AG09319 (cell line): ENCODE results near the gene ZNF830.
"Not testable (repeated sequence)": the region's sequence is repeated elsewhere in the genome, so short reads cannot be mapped to it uniquely, and the experiment has no call there.

Experiments used
- DNase-seq: peaks from one replicate; pipeline ENCODE4 v3.0.0-alpha.2; 2010; ENCODE audit warnings: low read depth; ENCODE audit errors: extremely low read depth
- TF ChIP-seq, protein P1 (sequence below): IDR thresholded peaks from 2 replicates; pipeline ENCODE4 v1.5.1; 2011; ENCODE audit warnings: low read depth, mild to moderate bottlenecking, inconsistent platforms, low read length, moderate library complexity

Gene ZNF830

GRCh38 chr17:34961093-34961911, at the start of gene ZNF830, which contains the start of gene CCT6B:
Gene ZNF830 (plus strand): TSS chr17:34961540. CDS start chr17:34961567, 27 bp downstream.
Gene CCT6B (minus strand): TSS chr17:34961460. CDS start chr17:34961393, 67 bp downstream.
- TF ChIP-seq, protein P1, sequence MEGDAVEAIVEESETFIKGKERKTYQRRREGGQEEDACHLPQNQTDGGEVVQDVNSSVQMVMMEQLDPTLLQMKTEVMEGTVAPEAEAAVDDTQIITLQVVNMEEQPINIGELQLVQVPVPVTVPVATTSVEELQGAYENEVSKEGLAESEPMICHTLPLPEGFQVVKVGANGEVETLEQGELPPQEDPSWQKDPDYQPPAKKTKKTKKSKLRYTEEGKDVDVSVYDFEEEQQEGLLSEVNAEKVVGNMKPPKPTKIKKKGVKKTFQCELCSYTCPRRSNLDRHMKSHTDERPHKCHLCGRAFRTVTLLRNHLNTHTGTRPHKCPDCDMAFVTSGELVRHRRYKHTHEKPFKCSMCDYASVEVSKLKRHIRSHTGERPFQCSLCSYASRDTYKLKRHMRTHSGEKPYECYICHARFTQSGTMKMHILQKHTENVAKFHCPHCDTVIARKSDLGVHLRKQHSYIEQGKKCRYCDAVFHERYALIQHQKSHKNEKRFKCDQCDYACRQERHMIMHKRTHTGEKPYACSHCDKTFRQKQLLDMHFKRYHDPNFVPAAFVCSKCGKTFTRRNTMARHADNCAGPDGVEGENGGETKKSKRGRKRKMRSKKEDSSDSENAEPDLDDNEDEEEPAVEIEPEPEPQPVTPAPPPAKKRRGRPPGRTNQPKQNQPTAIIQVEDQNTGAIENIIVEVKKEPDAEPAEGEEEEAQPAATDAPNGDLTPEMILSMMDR: no peak

GRCh38 chr17:34913001-34913400, 48.3 kb upstream of the ZNF830 start:
- TF ChIP-seq, protein P1: no peak
- DNase-seq: no peak

More at GRCh38 chr17:34961093-34961911, at the start of gene ZNF830, which contains the start of gene CCT6B:
- peak; percentile 85 for DNase-seq

DNA sequence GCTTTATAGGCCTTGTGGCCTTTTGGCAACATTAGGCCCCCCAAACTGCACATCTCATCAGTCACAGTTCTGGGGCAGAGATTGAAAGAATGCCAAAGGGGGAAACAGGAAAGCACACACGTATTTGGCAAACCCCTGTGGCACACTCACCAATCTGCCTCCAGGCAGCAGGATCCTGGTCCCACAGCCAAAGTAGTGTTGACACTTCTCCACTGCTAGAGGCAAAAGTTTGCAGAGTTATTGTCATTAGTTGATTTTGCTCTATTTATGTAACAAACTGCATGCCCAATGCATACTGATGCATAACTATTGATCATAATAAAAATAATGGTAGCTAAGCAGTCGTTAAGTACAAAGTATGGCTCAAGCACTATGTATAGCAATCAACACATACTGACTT, 45.2 kb upstream of the ZNF830 start:
- DNase-seq: no peak
- TF ChIP-seq, protein P1: no peak

DNA sequence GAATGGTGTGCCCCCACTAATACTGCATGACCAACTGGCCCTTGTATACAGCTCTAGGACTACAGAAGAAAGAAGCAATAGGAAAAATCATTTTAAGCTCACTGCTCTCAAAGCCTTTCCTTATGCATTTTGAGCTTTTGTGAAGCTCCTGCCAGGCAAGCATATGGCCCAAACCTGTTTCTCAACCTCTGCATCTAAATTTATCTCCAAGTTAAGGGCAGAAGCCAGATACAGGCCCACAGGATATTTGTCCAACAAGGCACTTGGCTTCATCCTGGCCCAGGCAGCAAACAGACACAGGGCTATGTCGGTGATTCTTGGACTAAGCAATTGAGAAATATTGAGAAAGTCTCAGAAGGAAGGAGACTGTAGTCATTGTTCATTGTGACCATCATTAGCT, 44.0 kb upstream of the ZNF830 start:
- TF ChIP-seq, protein P1: no peak
- no peak for DNase-seq

DNA sequence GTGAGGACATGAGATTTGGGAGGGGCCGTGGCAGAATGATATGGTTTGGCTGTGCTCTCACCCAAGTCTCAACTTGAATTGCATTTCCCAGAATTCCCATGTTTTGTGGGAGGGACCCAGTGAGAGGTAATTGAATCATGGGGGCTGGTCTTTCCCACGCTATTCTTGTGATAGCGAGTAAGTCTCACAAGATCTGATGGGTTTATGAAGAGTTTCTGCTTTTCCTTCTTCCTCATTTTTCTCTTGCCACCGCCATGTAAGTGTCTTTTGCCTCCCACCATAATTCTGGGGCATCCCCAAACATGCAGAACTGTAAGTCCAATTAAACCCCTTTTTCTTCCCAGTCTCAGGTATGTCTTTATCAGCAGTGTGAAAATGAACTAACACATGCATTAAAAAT, 40.7 kb upstream of the ZNF830 start:
- DNase-seq: no peak
- TF ChIP-seq, protein P1: no peak

DNA sequence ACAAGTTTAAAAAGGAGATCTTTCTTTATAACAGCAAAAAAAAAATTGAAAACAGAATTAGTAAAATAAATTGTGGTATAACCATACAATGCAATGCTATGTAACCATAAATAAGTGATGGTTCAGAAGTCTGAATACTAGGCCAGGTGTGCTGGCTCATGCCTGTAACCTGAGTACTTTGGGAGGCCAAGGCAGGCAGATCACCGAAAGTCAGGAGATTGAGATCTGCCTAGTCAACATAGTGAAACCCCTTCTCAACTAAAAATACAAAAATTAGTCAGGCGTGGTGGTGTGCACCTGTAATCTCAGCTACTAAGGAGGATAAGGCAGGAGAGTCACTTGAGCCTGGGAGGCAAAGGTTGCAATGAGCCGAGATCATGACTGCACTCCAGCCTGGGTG, 34.7 kb upstream of the ZNF830 start:
- DNase-seq: no peak
- TF ChIP-seq, protein P1: no peak

- DNase-seq: no peak
- TF ChIP-seq, protein P1: no peak
These were observed 31.1 kb upstream of the ZNF830 start for GRCh38 chr17:34930283-34930682.

DNA sequence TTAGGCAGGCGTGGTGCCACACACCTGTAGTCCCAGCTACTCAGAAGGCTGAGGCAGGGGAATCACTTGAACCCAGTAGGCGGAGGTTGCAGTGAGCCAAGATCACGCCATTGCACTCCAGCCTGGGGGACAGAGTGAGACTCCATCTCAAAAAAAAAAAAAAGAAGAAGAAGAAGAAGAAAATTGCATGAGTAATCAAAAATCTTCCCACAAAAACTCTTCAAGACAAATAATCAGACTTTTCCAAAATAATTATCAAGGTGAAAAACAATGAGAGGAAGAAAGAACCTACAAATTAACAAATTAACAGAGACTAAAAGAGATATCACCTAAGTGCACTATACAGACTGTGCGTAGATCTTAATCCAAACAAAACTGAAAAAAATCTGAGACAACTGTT, 10.6 kb upstream of the ZNF830 start:
- not testable (repeated sequence) for DNase-seq
